Measurements from ENCODE around the gene LRP5. TPM values are rescaled to one million over a fixed set of nuclear protein-coding genes. Genes with fewer than 3 reads are reported as not detected.

LRP5 gene
- total and polyA plus RNA-seq, 9 of the 15 experiments (the other 6 are each of a cell fraction or from before 2014, with no cell fraction given) = 0.48 to 44.2 (median 13.5) TPM

GRCh38 chr11:68266936-68267880, 45.2 kb upstream of the LRP5 start (continued):
- TF ChIP-seq, protein P1, sequence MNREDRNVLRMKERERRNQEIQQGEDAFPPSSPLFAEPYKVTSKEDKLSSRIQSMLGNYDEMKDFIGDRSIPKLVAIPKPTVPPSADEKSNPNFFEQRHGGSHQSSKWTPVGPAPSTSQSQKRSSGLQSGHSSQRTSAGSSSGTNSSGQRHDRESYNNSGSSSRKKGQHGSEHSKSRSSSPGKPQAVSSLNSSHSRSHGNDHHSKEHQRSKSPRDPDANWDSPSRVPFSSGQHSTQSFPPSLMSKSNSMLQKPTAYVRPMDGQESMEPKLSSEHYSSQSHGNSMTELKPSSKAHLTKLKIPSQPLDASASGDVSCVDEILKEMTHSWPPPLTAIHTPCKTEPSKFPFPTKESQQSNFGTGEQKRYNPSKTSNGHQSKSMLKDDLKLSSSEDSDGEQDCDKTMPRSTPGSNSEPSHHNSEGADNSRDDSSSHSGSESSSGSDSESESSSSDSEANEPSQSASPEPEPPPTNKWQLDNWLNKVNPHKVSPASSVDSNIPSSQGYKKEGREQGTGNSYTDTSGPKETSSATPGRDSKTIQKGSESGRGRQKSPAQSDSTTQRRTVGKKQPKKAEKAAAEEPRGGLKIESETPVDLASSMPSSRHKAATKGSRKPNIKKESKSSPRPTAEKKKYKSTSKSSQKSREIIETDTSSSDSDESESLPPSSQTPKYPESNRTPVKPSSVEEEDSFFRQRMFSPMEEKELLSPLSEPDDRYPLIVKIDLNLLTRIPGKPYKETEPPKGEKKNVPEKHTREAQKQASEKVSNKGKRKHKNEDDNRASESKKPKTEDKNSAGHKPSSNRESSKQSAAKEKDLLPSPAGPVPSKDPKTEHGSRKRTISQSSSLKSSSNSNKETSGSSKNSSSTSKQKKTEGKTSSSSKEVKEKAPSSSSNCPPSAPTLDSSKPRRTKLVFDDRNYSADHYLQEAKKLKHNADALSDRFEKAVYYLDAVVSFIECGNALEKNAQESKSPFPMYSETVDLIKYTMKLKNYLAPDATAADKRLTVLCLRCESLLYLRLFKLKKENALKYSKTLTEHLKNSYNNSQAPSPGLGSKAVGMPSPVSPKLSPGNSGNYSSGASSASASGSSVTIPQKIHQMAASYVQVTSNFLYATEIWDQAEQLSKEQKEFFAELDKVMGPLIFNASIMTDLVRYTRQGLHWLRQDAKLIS (CRISPR knock-in tag; IDR thresholded peaks at IDR 0.05) = peak; percentile 47
- TF ChIP-seq TCF3 (CRISPR knock-in tag; IDR thresholded peaks at IDR 0.05) (peak; percentile 37; the same call in 1 of the 2 replicates), NFE2 (IDR thresholded peaks at IDR 0.05; ENCODE audit: low read depth) (no peak), JUND (IDR thresholded peaks at IDR 0.05; ENCODE audit: borderline replicate concordance, low read depth, low read length) (peak; percentile 99), JUND (tag; IDR thresholded peaks at IDR 0.05; ENCODE audit: borderline replicate concordance, low read depth, low read length) (peak; percentile 95; the same call in 2 of the 3 replicates), NR2C2 (CRISPR knock-in tag; IDR thresholded peaks at IDR 0.05) (no peak), NR2C2 (tag; IDR thresholded peaks at IDR 0.05) (peak; percentile 88), PRPF4 (IDR thresholded peaks at IDR 0.05; ENCODE audit: insufficient read depth, low read depth, low read length, poor library complexity, severe bottlenecking) (no peak), KLF13 (tag; IDR thresholded peaks at IDR 0.05; ENCODE audit: borderline replicate concordance, low read depth) (no peak; the same call in 1 of the 2 replicates), SMARCA5 (IDR thresholded peaks at IDR 0.05) (peak; percentile 31; the same call in 1 of the 2 replicates), DDX20 (tag; IDR thresholded peaks at IDR 0.05; ENCODE audit: low read depth) (peak; percentile 82), ZNF212 (CRISPR knock-in tag; IDR thresholded peaks at IDR 0.05) (no peak), GATA2 (CRISPR knock-in tag; IDR thresholded peaks at IDR 0.05) (no peak), MLLT1 (IDR thresholded peaks at IDR 0.05) (0 out of 4 replicates have a peak, but pooled peaks of 1 of the 2 experiments have one; percentile 49), EGR1 (conservative IDR thresholded peaks at IDR 0.05) (0 out of 2 replicates have a peak, but pooled peaks have one; percentile 17)
- TF ChIP-seq, protein P2, sequence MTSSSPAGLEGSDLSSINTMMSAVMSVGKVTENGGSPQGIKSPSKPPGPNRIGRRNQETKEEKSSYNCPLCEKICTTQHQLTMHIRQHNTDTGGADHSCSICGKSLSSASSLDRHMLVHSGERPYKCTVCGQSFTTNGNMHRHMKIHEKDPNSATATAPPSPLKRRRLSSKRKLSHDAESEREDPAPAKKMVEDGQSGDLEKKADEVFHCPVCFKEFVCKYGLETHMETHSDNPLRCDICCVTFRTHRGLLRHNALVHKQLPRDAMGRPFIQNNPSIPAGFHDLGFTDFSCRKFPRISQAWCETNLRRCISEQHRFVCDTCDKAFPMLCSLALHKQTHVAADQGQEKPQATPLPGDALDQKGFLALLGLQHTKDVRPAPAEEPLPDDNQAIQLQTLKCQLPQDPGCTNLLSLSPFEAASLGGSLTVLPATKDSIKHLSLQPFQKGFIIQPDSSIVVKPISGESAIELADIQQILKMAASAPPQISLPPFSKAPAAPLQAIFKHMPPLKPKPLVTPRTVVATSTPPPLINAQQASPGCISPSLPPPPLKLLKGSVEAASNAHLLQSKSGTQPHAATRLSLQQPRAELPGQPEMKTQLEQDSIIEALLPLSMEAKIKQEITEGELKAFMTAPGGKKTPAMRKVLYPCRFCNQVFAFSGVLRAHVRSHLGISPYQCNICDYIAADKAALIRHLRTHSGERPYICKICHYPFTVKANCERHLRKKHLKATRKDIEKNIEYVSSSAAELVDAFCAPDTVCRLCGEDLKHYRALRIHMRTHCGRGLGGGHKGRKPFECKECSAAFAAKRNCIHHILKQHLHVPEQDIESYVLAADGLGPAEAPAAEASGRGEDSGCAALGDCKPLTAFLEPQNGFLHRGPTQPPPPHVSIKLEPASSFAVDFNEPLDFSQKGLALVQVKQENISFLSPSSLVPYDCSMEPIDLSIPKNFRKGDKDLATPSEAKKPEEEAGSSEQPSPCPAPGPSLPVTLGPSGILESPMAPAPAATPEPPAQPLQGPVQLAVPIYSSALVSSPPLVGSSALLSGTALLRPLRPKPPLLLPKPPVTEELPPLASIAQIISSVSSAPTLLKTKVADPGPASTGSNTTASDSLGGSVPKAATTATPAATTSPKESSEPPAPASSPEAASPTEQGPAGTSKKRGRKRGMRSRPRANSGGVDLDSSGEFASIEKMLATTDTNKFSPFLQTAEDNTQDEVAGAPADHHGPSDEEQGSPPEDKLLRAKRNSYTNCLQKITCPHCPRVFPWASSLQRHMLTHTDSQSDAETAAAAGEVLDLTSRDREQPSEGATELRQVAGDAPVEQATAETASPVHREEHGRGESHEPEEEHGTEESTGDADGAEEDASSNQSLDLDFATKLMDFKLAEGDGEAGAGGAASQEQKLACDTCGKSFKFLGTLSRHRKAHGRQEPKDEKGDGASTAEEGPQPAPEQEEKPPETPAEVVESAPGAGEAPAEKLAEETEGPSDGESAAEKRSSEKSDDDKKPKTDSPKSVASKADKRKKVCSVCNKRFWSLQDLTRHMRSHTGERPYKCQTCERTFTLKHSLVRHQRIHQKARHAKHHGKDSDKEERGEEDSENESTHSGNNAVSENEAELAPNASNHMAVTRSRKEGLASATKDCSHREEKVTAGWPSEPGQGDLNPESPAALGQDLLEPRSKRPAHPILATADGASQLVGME (CRISPR knock-in tag; IDR thresholded peaks at IDR 0.05) = 0 out of 2 replicates have a peak, but pooled peaks have one; percentile 63

Measured in K562 (cell line).